Liver (tissue), 3 donors: ENCODE data around the gene DNHD1.

Source experiments
- CTCF ChIP-seq: fragments of 150-350 bp; IDR thresholded peaks from 2 replicates; pipeline ENCODE4 v1.5.1; 2017; ENCODE audit warnings: improper control_type of control experiment, low read depth, low read length; ENCODE audit not compliant: missing input control
- EGR1 ChIP-seq, 2 donors: IDR thresholded peaks; 2 replicates each; pipeline ENCODE4 v1.6.1; 2016 to 2018; ENCODE audit warnings: antibody characterized with exemption in 2 of 2, low read depth in 2 of 2
- FOXA1 ChIP-seq: IDR thresholded peaks from 2 replicates; pipeline ENCODE4 v1.6.1; 2016; ENCODE audit warnings: antibody characterized with exemption
- GABPA ChIP-seq, 2 donors: IDR thresholded peaks in 1 of 2; conservative IDR thresholded peaks in 1 of 2; 2 replicates each; pipeline ENCODE4 v1.6.1; 2016; ENCODE audit warnings: antibody characterized with exemption in 2 of 2, mild to moderate bottlenecking in 1 of 2, moderate library complexity in 1 of 2
- HNF4A ChIP-seq, 2 donors: conservative IDR thresholded peaks; 2 replicates each; pipeline ENCODE4 v1.6.1; 2016; ENCODE audit warnings: antibody characterized with exemption in 2 of 2, mild to moderate bottlenecking in 2 of 2
- RAD21 ChIP-seq, 2 donors: IDR thresholded peaks; 2 replicates each; pipeline ENCODE4 v1.6.1; 2016; ENCODE audit warnings: antibody characterized with exemption in 2 of 2, mild to moderate bottlenecking in 2 of 2
- SP1 ChIP-seq: IDR thresholded peaks from 2 replicates; pipeline ENCODE4 v1.6.1; 2018; ENCODE audit warnings: antibody characterized with exemption, mild to moderate bottlenecking
- TAF1 ChIP-seq: conservative IDR thresholded peaks from 2 replicates; pipeline ENCODE4 v1.6.1; 2016; ENCODE audit warnings: antibody characterized with exemption, mild to moderate bottlenecking
- TF ChIP-seq, protein P1 (sequence below): IDR thresholded peaks from 2 replicates; pipeline ENCODE4 v1.6.1; 2016; ENCODE audit warnings: antibody characterized with exemption, mild to moderate bottlenecking
- TF ChIP-seq, protein P2 (sequence below): IDR thresholded peaks from 2 replicates; pipeline ENCODE4 v1.6.1; 2016; ENCODE audit warnings: antibody characterized with exemption
- TF ChIP-seq, protein P3 (sequence below): IDR thresholded peaks from 2 replicates; pipeline ENCODE4 v1.6.1; 2016; ENCODE audit warnings: antibody characterized with exemption
- donor health status: healthy.
- donor health status: healthy.

- TF ChIP-seq, protein P1, sequence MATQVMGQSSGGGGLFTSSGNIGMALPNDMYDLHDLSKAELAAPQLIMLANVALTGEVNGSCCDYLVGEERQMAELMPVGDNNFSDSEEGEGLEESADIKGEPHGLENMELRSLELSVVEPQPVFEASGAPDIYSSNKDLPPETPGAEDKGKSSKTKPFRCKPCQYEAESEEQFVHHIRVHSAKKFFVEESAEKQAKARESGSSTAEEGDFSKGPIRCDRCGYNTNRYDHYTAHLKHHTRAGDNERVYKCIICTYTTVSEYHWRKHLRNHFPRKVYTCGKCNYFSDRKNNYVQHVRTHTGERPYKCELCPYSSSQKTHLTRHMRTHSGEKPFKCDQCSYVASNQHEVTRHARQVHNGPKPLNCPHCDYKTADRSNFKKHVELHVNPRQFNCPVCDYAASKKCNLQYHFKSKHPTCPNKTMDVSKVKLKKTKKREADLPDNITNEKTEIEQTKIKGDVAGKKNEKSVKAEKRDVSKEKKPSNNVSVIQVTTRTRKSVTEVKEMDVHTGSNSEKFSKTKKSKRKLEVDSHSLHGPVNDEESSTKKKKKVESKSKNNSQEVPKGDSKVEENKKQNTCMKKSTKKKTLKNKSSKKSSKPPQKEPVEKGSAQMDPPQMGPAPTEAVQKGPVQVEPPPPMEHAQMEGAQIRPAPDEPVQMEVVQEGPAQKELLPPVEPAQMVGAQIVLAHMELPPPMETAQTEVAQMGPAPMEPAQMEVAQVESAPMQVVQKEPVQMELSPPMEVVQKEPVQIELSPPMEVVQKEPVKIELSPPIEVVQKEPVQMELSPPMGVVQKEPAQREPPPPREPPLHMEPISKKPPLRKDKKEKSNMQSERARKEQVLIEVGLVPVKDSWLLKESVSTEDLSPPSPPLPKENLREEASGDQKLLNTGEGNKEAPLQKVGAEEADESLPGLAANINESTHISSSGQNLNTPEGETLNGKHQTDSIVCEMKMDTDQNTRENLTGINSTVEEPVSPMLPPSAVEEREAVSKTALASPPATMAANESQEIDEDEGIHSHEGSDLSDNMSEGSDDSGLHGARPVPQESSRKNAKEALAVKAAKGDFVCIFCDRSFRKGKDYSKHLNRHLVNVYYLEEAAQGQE = no peak
- no peak for TF ChIP-seq CTCF
- TF ChIP-seq, protein P2, sequence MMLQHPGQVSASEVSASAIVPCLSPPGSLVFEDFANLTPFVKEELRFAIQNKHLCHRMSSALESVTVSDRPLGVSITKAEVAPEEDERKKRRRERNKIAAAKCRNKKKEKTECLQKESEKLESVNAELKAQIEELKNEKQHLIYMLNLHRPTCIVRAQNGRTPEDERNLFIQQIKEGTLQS = no peak
- no peak for TF ChIP-seq GABPA (IDR thresholded peaks at IDR 0.05 in 1 of 2, conservative IDR thresholded peaks at IDR 0.05 in 1 of 2)
- no peak for TF ChIP-seq FOXA1
- TF ChIP-seq EGR1 (IDR thresholded peaks at IDR 0.05; ENCODE audit: low read depth in 2 of 2) = no peak
- TF ChIP-seq SP1 = no peak
- no peak for TF ChIP-seq HNF4A (conservative IDR thresholded peaks at IDR 0.05)
- TF ChIP-seq, protein P3, sequence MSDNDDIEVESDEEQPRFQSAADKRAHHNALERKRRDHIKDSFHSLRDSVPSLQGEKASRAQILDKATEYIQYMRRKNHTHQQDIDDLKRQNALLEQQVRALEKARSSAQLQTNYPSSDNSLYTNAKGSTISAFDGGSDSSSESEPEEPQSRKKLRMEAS = no peak
- no peak for TF ChIP-seq TAF1
- TF ChIP-seq RAD21 (IDR thresholded peaks at IDR 0.05) = no peak
Measured at GRCh38 chr11:6530848-6531247, 33.8 kb downstream of the DNHD1 start.
